Measurements from ENCODE around the gene COLGALT1. TPM values are rescaled to one million over a fixed set of nuclear protein-coding genes. Genes with fewer than 3 reads are reported as not detected.
"Not testable (repeated sequence)": the region's sequence is repeated elsewhere in the genome, so short reads cannot be mapped to it uniquely, and the experiment has no call there.

The COLGALT1 gene
- total RNA-seq, 1 experiment from 2014 or later = 80.1 TPM

DNA sequence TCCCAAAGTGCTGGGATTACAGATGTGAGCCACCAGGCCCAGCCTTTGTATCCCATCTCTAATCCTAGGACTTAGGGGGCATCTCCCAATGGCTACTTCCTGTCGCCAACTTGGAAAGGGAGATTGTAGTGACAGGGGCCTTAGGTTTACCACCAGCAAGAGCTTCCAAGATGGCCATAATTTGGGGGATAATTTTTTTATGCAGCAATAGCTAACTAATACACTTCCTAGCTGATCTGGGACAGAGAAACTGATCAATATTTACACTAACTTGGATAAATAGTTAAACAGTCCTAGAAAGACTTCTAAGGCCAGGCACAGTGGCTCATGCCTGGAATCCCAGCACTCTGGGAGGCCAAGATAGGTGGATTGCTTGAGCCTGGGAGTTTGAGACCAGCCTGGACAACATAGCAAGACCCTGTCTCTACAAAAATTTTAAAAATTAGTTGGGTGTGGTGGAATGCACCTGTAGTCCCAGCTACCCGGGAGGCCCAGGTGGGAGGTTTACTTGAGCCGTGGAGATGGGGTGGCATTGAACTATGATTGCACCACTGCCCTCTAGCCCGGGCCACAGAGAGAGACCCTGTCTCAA, 5.3 kb upstream of the COLGALT1 start:
- Mint-ChIP-seq H3K4me1 (ENCODE audit: low read depth, unreplicated experiment) (peaks cover 4% of the 10 kb centered on the region), H3K27me3 (ENCODE audit: insufficient read depth, unreplicated experiment) (no peaks in the 10 kb centered on the region), H3K27ac (ENCODE audit: unreplicated experiment) (no peak overlapping the region), H3K9me3 (ENCODE audit: unreplicated experiment) (no peaks in the 10 kb centered on the region), H3K4me3 (ENCODE audit: unreplicated experiment) (no peak overlapping the region), H3K36me3 (ENCODE audit: insufficient read depth, unreplicated experiment) (no peaks in the 10 kb centered on the region)
- no peaks in the 10 kb centered on the region for H3K36me3 ChIP-seq (ENCODE audit: control insufficient read depth, insufficient read depth, low read length)
- no peak for DNase-seq
- H3K27me3 ChIP-seq (replicated peaks; ENCODE audit: control insufficient read depth, insufficient read depth, low read length) = no peaks in the 10 kb centered on the region
- H3K4me3 ChIP-seq (ENCODE audit: low read depth, low read length) = no peak overlapping the region
- POLR2A ChIA-PET = no interaction called here
- TF ChIP-seq, protein P1, sequence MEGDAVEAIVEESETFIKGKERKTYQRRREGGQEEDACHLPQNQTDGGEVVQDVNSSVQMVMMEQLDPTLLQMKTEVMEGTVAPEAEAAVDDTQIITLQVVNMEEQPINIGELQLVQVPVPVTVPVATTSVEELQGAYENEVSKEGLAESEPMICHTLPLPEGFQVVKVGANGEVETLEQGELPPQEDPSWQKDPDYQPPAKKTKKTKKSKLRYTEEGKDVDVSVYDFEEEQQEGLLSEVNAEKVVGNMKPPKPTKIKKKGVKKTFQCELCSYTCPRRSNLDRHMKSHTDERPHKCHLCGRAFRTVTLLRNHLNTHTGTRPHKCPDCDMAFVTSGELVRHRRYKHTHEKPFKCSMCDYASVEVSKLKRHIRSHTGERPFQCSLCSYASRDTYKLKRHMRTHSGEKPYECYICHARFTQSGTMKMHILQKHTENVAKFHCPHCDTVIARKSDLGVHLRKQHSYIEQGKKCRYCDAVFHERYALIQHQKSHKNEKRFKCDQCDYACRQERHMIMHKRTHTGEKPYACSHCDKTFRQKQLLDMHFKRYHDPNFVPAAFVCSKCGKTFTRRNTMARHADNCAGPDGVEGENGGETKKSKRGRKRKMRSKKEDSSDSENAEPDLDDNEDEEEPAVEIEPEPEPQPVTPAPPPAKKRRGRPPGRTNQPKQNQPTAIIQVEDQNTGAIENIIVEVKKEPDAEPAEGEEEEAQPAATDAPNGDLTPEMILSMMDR (IDR thresholded peaks at IDR 0.05; ENCODE audit: insufficient read depth in 1 of 2, low read depth in 1 of 2, low read length in 1 of 2, severe bottlenecking in 1 of 2, unreplicated experiment in 1 of 2) = no peak
- H3K4me1 ChIP-seq = 0 out of 2 replicates have a peak, but pooled peaks cover 3% of the 10 kb centered on the region
- CTCF ChIA-PET = no interaction called here
- intact Hi-C loops (cut with micrococcal nuclease; ENCODE audit: unreplicated experiment) = no loop called here
- no peaks in the 10 kb centered on the region for H3K9me3 ChIP-seq
- BruUV-seq (replicated peaks) = no TSS peak

DNA sequence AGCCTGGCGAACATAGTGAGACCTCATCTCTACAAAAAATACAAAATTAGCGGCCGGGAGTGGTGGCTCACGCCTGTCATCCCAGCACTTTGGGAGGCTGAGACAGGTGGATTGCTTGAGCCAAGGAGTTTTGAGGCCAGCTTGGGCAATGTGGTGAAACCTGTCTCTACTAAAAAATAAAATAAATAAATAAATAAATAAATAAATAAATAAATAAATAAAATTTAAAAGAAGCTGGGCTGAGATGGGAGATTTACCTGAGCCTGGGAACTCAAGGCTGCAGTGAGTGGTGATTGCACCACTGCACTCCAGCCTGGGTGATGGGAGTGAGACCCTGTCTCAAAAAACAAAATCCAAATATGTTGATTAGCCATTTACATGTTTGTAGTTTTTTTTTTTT, 2.7 kb upstream of the COLGALT1 start:
- H3K27me3 ChIP-seq (replicated peaks; ENCODE audit: control insufficient read depth, insufficient read depth, low read length); CTCF ChIA-PET; H3K27ac Mint-ChIP-seq (ENCODE audit: unreplicated experiment); H3K9me3 Mint-ChIP-seq (ENCODE audit: unreplicated experiment); H3K4me1 Mint-ChIP-seq (ENCODE audit: low read depth, unreplicated experiment); intact Hi-C loops (cut with micrococcal nuclease; ENCODE audit: unreplicated experiment); POLR2A ChIA-PET; H3K9me3 ChIP-seq; H3K4me1 ChIP-seq; BruUV-seq (replicated peaks); H3K36me3 ChIP-seq (ENCODE audit: control insufficient read depth, insufficient read depth, low read length); H3K4me3 Mint-ChIP-seq (ENCODE audit: unreplicated experiment); H3K4me3 ChIP-seq (ENCODE audit: low read depth, low read length); H3K27me3 Mint-ChIP-seq (ENCODE audit: insufficient read depth, unreplicated experiment); DNase-seq: not testable (repeated sequence)
- H3K36me3 Mint-ChIP-seq (ENCODE audit: insufficient read depth, unreplicated experiment) = peaks cover 12% of the 10 kb centered on the region

DNA sequence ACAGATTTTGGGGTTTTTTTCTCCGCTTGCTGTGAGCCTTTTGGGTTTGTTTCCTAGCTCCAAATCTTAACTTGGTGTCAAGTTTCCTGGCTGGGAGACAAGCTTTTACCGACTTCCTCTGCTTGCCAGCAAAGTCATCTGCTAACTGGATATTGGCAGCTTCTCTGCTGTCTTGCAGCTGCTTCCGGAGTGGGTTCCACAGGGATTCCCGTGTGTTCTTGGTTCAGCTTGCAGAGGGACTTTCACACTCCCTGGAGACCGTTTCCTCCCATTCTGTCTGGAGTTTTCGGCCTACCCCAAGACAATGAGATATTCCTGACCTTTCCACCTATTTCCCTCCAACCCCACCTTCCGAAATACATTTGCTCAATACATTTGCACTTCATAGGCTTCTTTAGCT, 2.2 kb upstream of the COLGALT1 start:
- no peak for DNase-seq
- BruUV-seq (replicated peaks) = no TSS peak
- POLR2A ChIA-PET = no interaction called here
- no peak overlapping the region for H3K27ac Mint-ChIP-seq (ENCODE audit: unreplicated experiment)
- Histone ChIP-seq H3K4me3 (ENCODE audit: low read depth, low read length) (no peak overlapping the region), H3K9me3 (no peaks in the 10 kb centered on the region), H3K36me3 (ENCODE audit: control insufficient read depth, insufficient read depth, low read length) (no peaks in the 10 kb centered on the region), H3K4me1 (0 out of 2 replicates have a peak, but pooled peaks cover 4% of the 10 kb centered on the region), H3K27me3 (replicated peaks; ENCODE audit: control insufficient read depth, insufficient read depth, low read length) (no peaks in the 10 kb centered on the region)
- CTCF ChIA-PET = no interaction called here
- H3K4me1 Mint-ChIP-seq (ENCODE audit: low read depth, unreplicated experiment) = no peaks in the 10 kb centered on the region
- H3K9me3 Mint-ChIP-seq (ENCODE audit: unreplicated experiment) = no peaks in the 10 kb centered on the region
- H3K27me3 Mint-ChIP-seq (ENCODE audit: insufficient read depth, unreplicated experiment) = no peaks in the 10 kb centered on the region
- TF ChIP-seq, protein P1 (IDR thresholded peaks at IDR 0.05; ENCODE audit: insufficient read depth in 1 of 2, low read depth in 1 of 2, low read length in 1 of 2, severe bottlenecking in 1 of 2, unreplicated experiment in 1 of 2) = no peak
- intact Hi-C loops (cut with micrococcal nuclease; ENCODE audit: unreplicated experiment) = no loop called here
- H3K36me3 Mint-ChIP-seq (ENCODE audit: insufficient read depth, unreplicated experiment) = peaks cover 12% of the 10 kb centered on the region
- no peak overlapping the region for H3K4me3 Mint-ChIP-seq (ENCODE audit: unreplicated experiment)
